Measurements from ENCODE around the gene LTBP1. TPM values are rescaled to one million over a fixed set of nuclear protein-coding genes. Genes with fewer than 3 reads are reported as not detected.

The LTBP1 gene
- total RNA-seq, 2 donors from 2014 or later: 25.9 to 99.8 TPM

- Histone ChIP-seq H3K36me3 (no peaks in the 10 kb centered on the region), H3K4me1 (replicated peaks) (no peaks in the 10 kb centered on the region), H3K27me3 (replicated peaks; ENCODE audit: insufficient read depth) (no peaks in the 10 kb centered on the region), H3K4me3 (no peak overlapping the region), H3K27ac (no peak overlapping the region), H3K9me3 (no peaks in the 10 kb centered on the region)
- intact Hi-C loops (cut with DNase I): no loop called here
- TF ChIP-seq POLR2AphosphoS5 (IDR thresholded peaks at IDR 0.05) (no peak), POLR2A (IDR thresholded peaks at IDR 0.05) (no peak), CTCF (IDR thresholded peaks at IDR 0.05) (no peak)
- DNase-seq (ENCODE audit: low spot score): no peak
- WGBS: 93% methylated on average over 4 of the region's 4 CpGs
Observed at GRCh38 chr2:33073018-33073417, 126.3 kb downstream of the LTBP1 start.

GRCh38 chr2:33074197-33074596 is 127.4 kb downstream of the LTBP1 start:
- intact Hi-C loops (cut with DNase I): no loop called here
- Histone ChIP-seq H3K4me3 (no peak overlapping the region), H3K27me3 (replicated peaks; ENCODE audit: insufficient read depth) (no peaks in the 10 kb centered on the region), H3K36me3 (no peaks in the 10 kb centered on the region), H3K27ac (no peak overlapping the region), H3K4me1 (replicated peaks) (no peaks in the 10 kb centered on the region), H3K9me3 (no peaks in the 10 kb centered on the region)
- WGBS: 96% methylated on average over 6 of the region's 6 CpGs
- DNase-seq (ENCODE audit: low spot score): no peak
- TF ChIP-seq POLR2A (IDR thresholded peaks at IDR 0.05) (no peak), CTCF (IDR thresholded peaks at IDR 0.05) (no peak), POLR2AphosphoS5 (IDR thresholded peaks at IDR 0.05) (no peak)

- no peak for DNase-seq (ENCODE audit: low spot score)
- H3K4me3 ChIP-seq: no peak overlapping the region
- H3K9me3 ChIP-seq: no peaks in the 10 kb centered on the region
- no peaks in the 10 kb centered on the region for H3K36me3 ChIP-seq
- intact Hi-C loops (cut with DNase I): no loop called here
- 57% methylated on average over 8 of the region's 8 CpGs for WGBS
- no peak overlapping the region for H3K27ac ChIP-seq
- H3K4me1 ChIP-seq (replicated peaks): no peaks in the 10 kb centered on the region
- TF ChIP-seq POLR2AphosphoS5 (IDR thresholded peaks at IDR 0.05) (no peak), POLR2A (IDR thresholded peaks at IDR 0.05) (no peak), CTCF (IDR thresholded peaks at IDR 0.05) (no peak)
- no peaks in the 10 kb centered on the region for H3K27me3 ChIP-seq (replicated peaks; ENCODE audit: insufficient read depth)
Observed at GRCh38 chr2:33077311-33077710, 130.6 kb downstream of the LTBP1 start.

- no peaks in the 10 kb centered on the region for H3K4me1 ChIP-seq (replicated peaks)
- no peak for DNase-seq (ENCODE audit: low spot score)
- 51% methylated on average over 4 of the region's 4 CpGs for WGBS
- H3K36me3 ChIP-seq: no peaks in the 10 kb centered on the region
- intact Hi-C loops (cut with DNase I): no loop called here
- H3K9me3 ChIP-seq: no peaks in the 10 kb centered on the region
- TF ChIP-seq CTCF (IDR thresholded peaks at IDR 0.05) (no peak), POLR2A (IDR thresholded peaks at IDR 0.05) (no peak), POLR2AphosphoS5 (IDR thresholded peaks at IDR 0.05) (no peak)
- no peak overlapping the region for H3K27ac ChIP-seq
- no peaks in the 10 kb centered on the region for H3K27me3 ChIP-seq (replicated peaks; ENCODE audit: insufficient read depth)
- H3K4me3 ChIP-seq: no peak overlapping the region
Observed at GRCh38 chr2:33077844-33078243, 131.1 kb downstream of the LTBP1 start.

- intact Hi-C loops (cut with DNase I): no loop called here
- Histone ChIP-seq H3K4me3 (no peak overlapping the region), H3K36me3 (no peaks in the 10 kb centered on the region), H3K27ac (no peak overlapping the region), H3K4me1 (replicated peaks) (no peaks in the 10 kb centered on the region), H3K27me3 (replicated peaks; ENCODE audit: insufficient read depth) (no peaks in the 10 kb centered on the region), H3K9me3 (no peaks in the 10 kb centered on the region)
- WGBS: 90% methylated on average over 7 of the region's 7 CpGs
- TF ChIP-seq CTCF (IDR thresholded peaks at IDR 0.05): no peak
- no peak for TF ChIP-seq POLR2AphosphoS5 (IDR thresholded peaks at IDR 0.05)
- no peak for TF ChIP-seq POLR2A (IDR thresholded peaks at IDR 0.05)
- DNase-seq (ENCODE audit: low spot score): no peak
Observed at GRCh38 chr2:33081691-33082090, 134.9 kb downstream of the LTBP1 start.
